UCSD-AML1 (cell line): ENCODE measurements around the gene FAM118A.
"Not testable (repeated sequence)": the region's sequence is repeated elsewhere in the genome, so short reads cannot be mapped to it uniquely, and the experiment has no call there.

Experiments used
- DNase-seq: peaks from one replicate; lab custom pipeline; 2025; ENCODE audit not compliant: unreplicated experiment; lab: John Stamatoyannopoulos, UW

Gene FAM118A

GRCh38 chr22:45373592-45373991 is 63.9 kb downstream of the FAM118A start:
- DNase-seq = not testable (repeated sequence)

- no peak for DNase-seq
These were observed 66.3 kb downstream of the FAM118A start for GRCh38 chr22:45376009-45376408.

GRCh38 chr22:45376703-45377102 is 67.0 kb downstream of the FAM118A start:
- DNase-seq = no peak

DNA sequence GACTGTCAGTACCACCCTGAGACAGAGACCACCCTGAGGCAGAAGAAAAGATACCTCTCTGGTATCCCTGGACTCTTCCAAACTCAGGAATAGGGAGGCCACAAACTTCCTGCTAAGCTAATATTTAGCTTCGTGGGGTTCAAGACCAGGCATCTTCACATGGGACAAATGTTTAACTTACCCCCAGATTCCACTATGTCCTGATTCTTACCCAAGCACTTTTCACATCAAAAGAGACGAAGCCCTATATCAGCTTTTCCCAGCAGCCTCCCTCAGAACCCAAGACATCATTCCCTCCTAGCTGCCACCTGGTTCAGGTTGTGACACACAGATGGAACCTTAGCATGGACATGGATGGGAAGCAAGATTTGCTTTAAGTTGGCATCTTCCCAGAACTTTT is 71.6 kb downstream of the FAM118A start:
- DNase-seq = no peak

DNA sequence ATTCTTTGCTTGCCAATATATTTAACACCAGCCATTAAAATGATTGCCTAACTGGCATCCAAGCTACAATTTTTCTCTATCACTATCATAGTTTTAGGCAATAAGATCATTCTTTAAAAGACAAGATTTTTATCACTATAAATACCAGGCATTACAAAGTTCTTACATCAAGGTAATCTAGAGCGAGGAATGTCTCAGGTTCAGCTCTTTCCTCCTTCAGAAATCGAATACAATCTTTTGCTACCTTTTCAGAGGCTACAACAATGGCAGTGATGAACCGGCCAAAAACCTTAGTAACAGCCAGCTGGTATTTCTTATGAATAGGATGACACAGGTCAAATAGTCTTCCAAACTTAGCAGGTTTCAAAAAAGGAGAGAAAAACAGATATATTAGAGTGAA is 79.8 kb downstream of the FAM118A start:
- no peak for DNase-seq
